Panc1 (cell line): ENCODE data around the gene RHBDF2. TPM values are rescaled to one million over a fixed set of nuclear protein-coding genes. Genes with fewer than 3 reads are reported as not detected.

Source experiments
- ATAC-seq: fragments of 200-7000 bp; cut with Tn5 transposase; 2 replicates; pipeline ENCODE4 v1.9.1; 2020; ENCODE audit warnings: mild to moderate bottlenecking, moderate library complexity
- BruUV-seq: library from RNA; stranded (reverse); fragments of 400-500 nt; replicated peaks from 2 replicates; lab custom pipeline; 2021; lab: Mats Ljungman, UMichigan
- CTCF ChIA-PET: fragments of 300-600 bp; sonication (Branson Sonifier 250); formaldehyde crosslinking; loops from one replicate; lab custom pipeline; 2022; ENCODE audit warnings: antibody characterized with exemption; lab: Charles Lee
- POLR2A ChIA-PET: fragments of 300-600 bp; sonication (Branson Sonifier 250); formaldehyde crosslinking; loops from one replicate; lab custom pipeline; 2022; ENCODE audit warnings: antibody characterized with exemption; lab: Charles Lee
- DNase-seq: peaks from one replicate; pipeline ENCODE4 v3.0.0-alpha.2; 2010; ENCODE audit warnings: low read depth, low spot score
- H3K27ac ChIP-seq: 2 replicates; pipeline ENCODE4 v1.5.1; 2011; ENCODE audit warnings: mild to moderate bottlenecking, low read length, inconsistent platforms
- H3K27me3 ChIP-seq: fragments of 200-500 bp; sonication (Bioruptor generic); 2 replicates; pipeline ENCODE4 v1.6.0; 2014; ENCODE audit warnings: low read length, inconsistent platforms; ENCODE audit not compliant: control insufficient read depth, insufficient read depth
- H3K36me3 ChIP-seq: fragments of 200-500 bp; sonication (Bioruptor generic); 2 replicates; pipeline ENCODE4 v1.5.1; 2014; ENCODE audit warnings: inconsistent platforms, mild to moderate bottlenecking, low read length, moderate library complexity; ENCODE audit not compliant: control insufficient read depth, insufficient read depth
- H3K4me1 ChIP-seq: 2 replicates; pipeline ENCODE4 v1.5.1; 2011; ENCODE audit warnings: inconsistent platforms, mild to moderate bottlenecking, low read length, moderate library complexity; ENCODE audit not compliant: control insufficient read depth, insufficient read depth
- H3K4me3 ChIP-seq, 2 experiments: 2 replicates each; pipeline ENCODE4 v1.5.1; 2011 to 2012; ENCODE audit warnings: low read depth in 2 of 2, low read length in 2 of 2, mild to moderate bottlenecking in 2 of 2, inconsistent platforms in 1 of 2, moderate library complexity in 1 of 2
- H3K9me3 ChIP-seq: fragments of 200-500 bp; sonication (Bioruptor generic); 2 replicates; pipeline ENCODE4 v1.5.1; 2014; ENCODE audit warnings: low read depth, mild to moderate bottlenecking, inconsistent platforms, low read length, moderate library complexity; ENCODE audit not compliant: control insufficient read depth, insufficient read depth
- POLR2AphosphoS5 ChIP-seq: IDR thresholded peaks from 2 replicates; pipeline ENCODE4 v1.6.1; 2012; ENCODE audit warnings: mild to moderate bottlenecking, low read depth, low read length, moderate library complexity
- SIN3A ChIP-seq: IDR thresholded peaks from 2 replicates; pipeline ENCODE4 v1.6.1; 2012; ENCODE audit warnings: low read depth, mild to moderate bottlenecking, low read length, moderate library complexity, borderline replicate concordance; ENCODE audit not compliant: insufficient read depth
- TCF7L2 ChIP-seq: IDR thresholded peaks from 2 replicates; pipeline ENCODE4 v1.6.1; 2011; ENCODE audit warnings: mild to moderate bottlenecking, low read depth, low read length, inconsistent platforms
- in situ Hi-C: cut with HindIII; loops from 2 replicates; pipeline ENCODE4 v1.10.0; 2016; ENCODE audit warnings: low sequenced_read_pairs, low pct_unique_long_range_greater_than_20kb
- intact Hi-C: fragments of 100-400 bp; cut with micrococcal nuclease; formaldehyde crosslinking; loops from one replicate; pipeline ENCODE4 v1.10.0; 2022; ENCODE audit not compliant: unreplicated experiment
- total RNA-seq: library from RNA; stranded (reverse); gene quantifications from one replicate; pipeline ENCODE4 v1.2.1, GENCODE V29; 2021; ENCODE audit not compliant: unreplicated experiment
- TF ChIP-seq, protein P1 (sequence below), 2 experiments: IDR thresholded peaks; 2 replicates each; pipeline ENCODE4 v1.6.1; 2011 to 2012; ENCODE audit warnings: low read depth in 2 of 2, control low read depth in 1 of 2, low read length in 1 of 2, mild to moderate bottlenecking in 1 of 2, moderate library complexity in 1 of 2; ENCODE audit not compliant: insufficient read depth in 1 of 2
- TF ChIP-seq, protein P2 (sequence below): fragments of 450-650 bp; IDR thresholded peaks from 2 replicates; pipeline ENCODE4 v1.5.1; 2017; ENCODE audit warnings: mild to moderate bottlenecking

Gene RHBDF2
- total RNA-seq, 1 experiment from 2014 or later = 67.8 TPM

GRCh38 chr17:76435751-76436150 lies 65.5 kb downstream of the RHBDF2 start:
- no peaks in the 10 kb centered on the region for H3K9me3 ChIP-seq
- H3K4me3 ChIP-seq = no peak overlapping the region
- no peak overlapping the region for H3K27ac ChIP-seq
- no peaks in the 10 kb centered on the region for H3K27me3 ChIP-seq
- ChIA-PET CTCF (no interaction called here), POLR2A (interaction anchor here (0.5 to 0.7 kb wide), 2 partner anchors 50 to 984 kb away, joined by 3 to 5 read pairs; no protein-coding TSS in a partner anchor)
- BruUV-seq = no TSS peak
- in situ Hi-C loops (no loop called here), intact Hi-C loops (no loop called here)
- H3K4me1 ChIP-seq = peaks cover 22% of the 10 kb centered on the region
- ATAC-seq (no peak), DNase-seq (no peak)
- no peak for TF ChIP-seq TCF7L2
- TF ChIP-seq, protein P1, sequence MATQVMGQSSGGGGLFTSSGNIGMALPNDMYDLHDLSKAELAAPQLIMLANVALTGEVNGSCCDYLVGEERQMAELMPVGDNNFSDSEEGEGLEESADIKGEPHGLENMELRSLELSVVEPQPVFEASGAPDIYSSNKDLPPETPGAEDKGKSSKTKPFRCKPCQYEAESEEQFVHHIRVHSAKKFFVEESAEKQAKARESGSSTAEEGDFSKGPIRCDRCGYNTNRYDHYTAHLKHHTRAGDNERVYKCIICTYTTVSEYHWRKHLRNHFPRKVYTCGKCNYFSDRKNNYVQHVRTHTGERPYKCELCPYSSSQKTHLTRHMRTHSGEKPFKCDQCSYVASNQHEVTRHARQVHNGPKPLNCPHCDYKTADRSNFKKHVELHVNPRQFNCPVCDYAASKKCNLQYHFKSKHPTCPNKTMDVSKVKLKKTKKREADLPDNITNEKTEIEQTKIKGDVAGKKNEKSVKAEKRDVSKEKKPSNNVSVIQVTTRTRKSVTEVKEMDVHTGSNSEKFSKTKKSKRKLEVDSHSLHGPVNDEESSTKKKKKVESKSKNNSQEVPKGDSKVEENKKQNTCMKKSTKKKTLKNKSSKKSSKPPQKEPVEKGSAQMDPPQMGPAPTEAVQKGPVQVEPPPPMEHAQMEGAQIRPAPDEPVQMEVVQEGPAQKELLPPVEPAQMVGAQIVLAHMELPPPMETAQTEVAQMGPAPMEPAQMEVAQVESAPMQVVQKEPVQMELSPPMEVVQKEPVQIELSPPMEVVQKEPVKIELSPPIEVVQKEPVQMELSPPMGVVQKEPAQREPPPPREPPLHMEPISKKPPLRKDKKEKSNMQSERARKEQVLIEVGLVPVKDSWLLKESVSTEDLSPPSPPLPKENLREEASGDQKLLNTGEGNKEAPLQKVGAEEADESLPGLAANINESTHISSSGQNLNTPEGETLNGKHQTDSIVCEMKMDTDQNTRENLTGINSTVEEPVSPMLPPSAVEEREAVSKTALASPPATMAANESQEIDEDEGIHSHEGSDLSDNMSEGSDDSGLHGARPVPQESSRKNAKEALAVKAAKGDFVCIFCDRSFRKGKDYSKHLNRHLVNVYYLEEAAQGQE (IDR thresholded peaks at IDR 0.05; ENCODE audit: insufficient read depth in 1 of 2, low read depth in 2 of 2, low read length in 1 of 2) = no peak
- no peak for TF ChIP-seq SIN3A
- TF ChIP-seq POLR2AphosphoS5 = no peak
- TF ChIP-seq, protein P2, sequence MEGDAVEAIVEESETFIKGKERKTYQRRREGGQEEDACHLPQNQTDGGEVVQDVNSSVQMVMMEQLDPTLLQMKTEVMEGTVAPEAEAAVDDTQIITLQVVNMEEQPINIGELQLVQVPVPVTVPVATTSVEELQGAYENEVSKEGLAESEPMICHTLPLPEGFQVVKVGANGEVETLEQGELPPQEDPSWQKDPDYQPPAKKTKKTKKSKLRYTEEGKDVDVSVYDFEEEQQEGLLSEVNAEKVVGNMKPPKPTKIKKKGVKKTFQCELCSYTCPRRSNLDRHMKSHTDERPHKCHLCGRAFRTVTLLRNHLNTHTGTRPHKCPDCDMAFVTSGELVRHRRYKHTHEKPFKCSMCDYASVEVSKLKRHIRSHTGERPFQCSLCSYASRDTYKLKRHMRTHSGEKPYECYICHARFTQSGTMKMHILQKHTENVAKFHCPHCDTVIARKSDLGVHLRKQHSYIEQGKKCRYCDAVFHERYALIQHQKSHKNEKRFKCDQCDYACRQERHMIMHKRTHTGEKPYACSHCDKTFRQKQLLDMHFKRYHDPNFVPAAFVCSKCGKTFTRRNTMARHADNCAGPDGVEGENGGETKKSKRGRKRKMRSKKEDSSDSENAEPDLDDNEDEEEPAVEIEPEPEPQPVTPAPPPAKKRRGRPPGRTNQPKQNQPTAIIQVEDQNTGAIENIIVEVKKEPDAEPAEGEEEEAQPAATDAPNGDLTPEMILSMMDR = no peak
- no peaks in the 10 kb centered on the region for H3K36me3 ChIP-seq

DNA sequence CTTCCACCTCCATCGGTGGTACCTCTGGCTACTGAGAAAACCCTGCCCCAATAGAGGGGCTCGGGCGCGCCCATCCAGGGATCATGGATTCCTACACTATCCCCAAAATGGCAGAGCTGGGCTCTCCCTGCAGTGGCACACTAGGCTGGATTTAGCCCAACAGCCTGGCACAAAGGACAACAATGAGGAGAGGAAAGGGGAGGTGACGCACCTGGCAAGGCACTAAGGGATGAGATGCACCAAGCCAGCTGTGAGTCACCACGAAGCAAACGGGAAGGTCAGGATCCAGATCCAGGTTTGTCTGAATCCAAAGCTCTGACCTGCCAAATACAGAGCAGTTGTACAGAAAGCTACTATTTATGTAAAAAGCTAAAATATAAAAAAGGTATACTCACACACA lies 66.4 kb downstream of the RHBDF2 start:
- CTCF ChIA-PET = no interaction called here
- in situ Hi-C loops (no loop called here), intact Hi-C loops (no loop called here)
- Histone ChIP-seq H3K36me3 (no peaks in the 10 kb centered on the region), H3K4me3 (no peak overlapping the region), H3K27ac (no peak overlapping the region), H3K9me3 (no peaks in the 10 kb centered on the region), H3K4me1 (peaks cover 22% of the 10 kb centered on the region), H3K27me3 (no peaks in the 10 kb centered on the region)
- no peak for TF ChIP-seq SIN3A
- TF ChIP-seq, protein P2 = no peak
- TF ChIP-seq TCF7L2 = no peak
- TF ChIP-seq, protein P1 (IDR thresholded peaks at IDR 0.05; ENCODE audit: insufficient read depth in 1 of 2, low read depth in 2 of 2, low read length in 1 of 2) = no peak
- TF ChIP-seq POLR2AphosphoS5 = no peak
- DNase-seq = no peak
- POLR2A ChIA-PET = interaction anchor here (0.6 kb wide), 1 partner anchor 9 kb away, joined by 3 read pairs; no protein-coding TSS in a partner anchor
- no peak for ATAC-seq
- no TSS peak for BruUV-seq
